Uterus (tissue), 4 donors: Measurements from ENCODE around the gene NKAIN2. TPM values are rescaled to one million over a fixed set of nuclear protein-coding genes. Genes with fewer than 3 reads are reported as not detected.

Source experiments
- DNase-seq, 2 donors: peaks; one replicate each; pipeline ENCODE4 v3.0.0-alpha.2; 2019 to 2020
- H3K27ac ChIP-seq, 2 donors: fragments of 200-600 bp; sonication (generic); 1 replicate in 1 of 2; 2 replicates in 1 of 2; pipeline ENCODE4 v1.5.1; 2016 to 2018
- H3K27me3 ChIP-seq, 2 donors: fragments of 200-600 bp; sonication (generic); one replicate each; pipeline ENCODE4 v1.5.1; 2018 to 2019; ENCODE audit warnings: control low read depth in 1 of 2
- H3K36me3 ChIP-seq, 2 donors: fragments of 200-600 bp; sonication (generic); one replicate each; pipeline ENCODE4 v1.5.1; 2019; ENCODE audit warnings: control low read depth in 1 of 2
- H3K4me1 ChIP-seq, 2 donors: fragments of 200-600 bp; sonication (generic); one replicate each; pipeline ENCODE4 v1.5.1; 2018 to 2019; ENCODE audit warnings: control low read depth in 1 of 2
- H3K4me3 ChIP-seq, 2 donors: fragments of 200-600 bp; sonication (generic); 1 replicate in 1 of 2; 2 replicates in 1 of 2; pipeline ENCODE4 v1.5.1; 2018 to 2019; ENCODE audit warnings: mild to moderate bottlenecking in 1 of 2
- H3K9me3 ChIP-seq, 2 donors: fragments of 200-600 bp; sonication (generic); one replicate each; pipeline ENCODE4 v1.5.1; 2019; ENCODE audit warnings: control low read depth in 1 of 2
- CTCF ChIP-seq, 4 experiments: fragments of 200-600 bp in 2 of 4; fragments of 450-650 bp in 2 of 4; sonication (generic) in 2 of 4; IDR thresholded peaks; one replicate each; pipeline ENCODE4 v1.5.1; 2016 to 2019; ENCODE audit warnings: antibody characterized with exemption in 4 of 4, mild to moderate bottlenecking in 2 of 4, moderate library complexity in 1 of 4
- POLR2A ChIP-seq, 2 donors: fragments of 450-650 bp; IDR thresholded peaks; one replicate each; pipeline ENCODE4 v1.6.1; 2016; ENCODE audit warnings: antibody characterized with exemption in 2 of 2, mild to moderate bottlenecking in 1 of 2, moderate library complexity in 1 of 2
- intact Hi-C: fragments of 100-400 bp; cut with DNase I; formaldehyde crosslinking; loops from one replicate; pipeline ENCODE4 v1.15.1; 2023; ENCODE audit warnings: low total_unique reads
- total RNA-seq, 4 donors: library from RNA; depleted of rRNA in 3 of 4; stranded (reverse); fragments of >200 nt in 3 of 4; gene quantifications; one replicate each; pipeline versions ENCODE4 v1.1.0 to v1.2.4, GENCODE V29; 2014 to 2023
- donor health status: DM: yes; HTN: yes; CAD: no.

The NKAIN2 gene
- total RNA-seq, 4 donors from 2014 or later: 0.59 to 1.1 (median 1.0) TPM; not detected in 1

GRCh38 chr6:124682751-124683150 lies 879.1 kb downstream of the NKAIN2 start:
- Histone ChIP-seq H3K36me3 (no peaks in the 10 kb centered on the region), H3K4me3 (no peak overlapping the region), H3K27ac (no peak overlapping the region), H3K4me1 (no peaks in the 10 kb centered on the region), H3K27me3 (no peaks in the 10 kb centered on the region), H3K9me3 (peaks cover 0 to 7% of the 10 kb centered on the region in 2 donors)
- DNase-seq: no peak
- intact Hi-C loops: no loop called here
- no peak for TF ChIP-seq CTCF (IDR thresholded peaks at IDR 0.05)
- no peak for TF ChIP-seq POLR2A (IDR thresholded peaks at IDR 0.05)

- no peaks in the 10 kb centered on the region for H3K27me3 ChIP-seq
- intact Hi-C loops: no loop called here
- no peak overlapping the region for H3K4me3 ChIP-seq
- peaks cover 0 to 4% of the 10 kb centered on the region in 2 donors for H3K9me3 ChIP-seq
- no peak overlapping the region for H3K27ac ChIP-seq
- no peaks in the 10 kb centered on the region for H3K4me1 ChIP-seq
- no peak for DNase-seq
- no peaks in the 10 kb centered on the region for H3K36me3 ChIP-seq
- TF ChIP-seq POLR2A (IDR thresholded peaks at IDR 0.05): no peak
- TF ChIP-seq CTCF (IDR thresholded peaks at IDR 0.05): no peak
Measured at GRCh38 chr6:124683507-124683906, 879.8 kb downstream of the NKAIN2 start.

- no peaks in the 10 kb centered on the region for H3K4me1 ChIP-seq
- H3K4me3 ChIP-seq: no peak overlapping the region
- H3K27me3 ChIP-seq: no peaks in the 10 kb centered on the region
- no peak for DNase-seq
- no peak for TF ChIP-seq POLR2A (IDR thresholded peaks at IDR 0.05)
- TF ChIP-seq CTCF (IDR thresholded peaks at IDR 0.05): no peak
- no peaks in the 10 kb centered on the region for H3K9me3 ChIP-seq
- H3K27ac ChIP-seq: no peak overlapping the region
- no peaks in the 10 kb centered on the region for H3K36me3 ChIP-seq
- intact Hi-C loops: no loop called here
Measured at GRCh38 chr6:124684621-124685020, 881.0 kb downstream of the NKAIN2 start.

- no peaks in the 10 kb centered on the region for H3K36me3 ChIP-seq
- no peaks in the 10 kb centered on the region for H3K4me1 ChIP-seq
- no peaks in the 10 kb centered on the region for H3K27me3 ChIP-seq
- no peaks in the 10 kb centered on the region for H3K9me3 ChIP-seq
- intact Hi-C loops: no loop called here
- no peak overlapping the region for H3K4me3 ChIP-seq
- no peak overlapping the region for H3K27ac ChIP-seq
- DNase-seq: no peak
- TF ChIP-seq POLR2A (IDR thresholded peaks at IDR 0.05) (no peak), CTCF (IDR thresholded peaks at IDR 0.05) (no peak)
Measured at GRCh38 chr6:124688369-124688768, 884.7 kb downstream of the NKAIN2 start.

GRCh38 chr6:124694139-124694705 lies 890.6 kb downstream of the NKAIN2 start:
- intact Hi-C loops: no loop called here
- Histone ChIP-seq H3K27ac (no peak overlapping the region), H3K27me3 (no peaks in the 10 kb centered on the region), H3K36me3 (no peaks in the 10 kb centered on the region), H3K9me3 (no peaks in the 10 kb centered on the region), H3K4me3 (no peak overlapping the region), H3K4me1 (no peaks in the 10 kb centered on the region)
- TF ChIP-seq POLR2A (IDR thresholded peaks at IDR 0.05) (no peak), CTCF (IDR thresholded peaks at IDR 0.05) (no peak)
- no peak for DNase-seq
